ENCODE data around the gene MACROD2. TPM values are rescaled to one million over a fixed set of nuclear protein-coding genes. Genes with fewer than 3 reads are reported as not detected.
A peak's percentile ranks its signal among the peaks of the same experiment; 100 is the strongest.

The MACROD2 gene
- total RNA-seq, 2 donors from 2014 or later: 0.95 to 4.2 TPM

GRCh38 chr20:15784020-15784419 lies 1788.7 kb downstream of the MACROD2 start:
- H3K4me3 ChIP-seq: no peak overlapping the region
- no peak for ATAC-seq (ENCODE audit: insufficient number of reproducible peaks, low FRiP score, low read depth)
- TF ChIP-seq CTCF (IDR thresholded peaks at IDR 0.05): no peak

GRCh38 chr20:15789079-15789478 lies 1793.8 kb downstream of the MACROD2 start:
- TF ChIP-seq CTCF (IDR thresholded peaks at IDR 0.05): no peak
- peak overlapping the region in 1 of 2 donors; percentile 10 for H3K27ac ChIP-seq
- H3K9me3 ChIP-seq: no peaks in the 10 kb centered on the region
- H3K4me3 ChIP-seq: peak overlapping the region; percentile 20
- H3K27me3 ChIP-seq (replicated peaks; ENCODE audit: insufficient read depth): no peaks in the 10 kb centered on the region
- DNase-seq (ENCODE audit: low spot score) (no peak), ATAC-seq (ENCODE audit: insufficient number of reproducible peaks, low FRiP score, low read depth) (no peak)
- no peaks in the 10 kb centered on the region for H3K36me3 ChIP-seq
- peaks cover 7 to 16% of the 10 kb centered on the region in 2 donors for H3K4me1 ChIP-seq (ENCODE audit: control insufficient read depth in 1 of 2, low read depth in 2 of 2)

More at GRCh38 chr20:15784020-15784419, 1788.7 kb downstream of the MACROD2 start:
- no peaks in the 10 kb centered on the region for H3K27me3 ChIP-seq (replicated peaks; ENCODE audit: insufficient read depth)
- no peaks in the 10 kb centered on the region for H3K9me3 ChIP-seq
- H3K4me1 ChIP-seq (ENCODE audit: control insufficient read depth in 1 of 2, low read depth in 2 of 2): peaks cover 3 to 10% of the 10 kb centered on the region in 2 donors
- DNase-seq (ENCODE audit: low spot score): no peak
- no peaks in the 10 kb centered on the region for H3K36me3 ChIP-seq
- H3K27ac ChIP-seq: no peak overlapping the region

- no peak for TF ChIP-seq CTCF (IDR thresholded peaks at IDR 0.05)
- ATAC-seq (ENCODE audit: insufficient number of reproducible peaks, low FRiP score, low read depth) (no peak), DNase-seq (ENCODE audit: low spot score) (no peak)
- no peaks in the 10 kb centered on the region for H3K36me3 ChIP-seq
- no peak overlapping the region for H3K27ac ChIP-seq
- no peak overlapping the region for H3K4me3 ChIP-seq
- H3K9me3 ChIP-seq: no peaks in the 10 kb centered on the region
- no peaks in the 10 kb centered on the region for H3K27me3 ChIP-seq (replicated peaks; ENCODE audit: insufficient read depth)
- peaks cover 7 to 16% of the 10 kb centered on the region in 2 donors for H3K4me1 ChIP-seq (ENCODE audit: control insufficient read depth in 1 of 2, low read depth in 2 of 2)
Observed at GRCh38 chr20:15792855-15793254, 1797.5 kb downstream of the MACROD2 start.

- Histone ChIP-seq H3K9me3 (no peaks in the 10 kb centered on the region), H3K4me1 (ENCODE audit: control insufficient read depth in 1 of 2, low read depth in 2 of 2) (peaks cover under 1 to 2% of the 10 kb centered on the region in 2 donors), H3K27me3 (replicated peaks; ENCODE audit: insufficient read depth) (no peaks in the 10 kb centered on the region), H3K4me3 (no peak overlapping the region), H3K27ac (no peak overlapping the region), H3K36me3 (no peaks in the 10 kb centered on the region)
- no peak for ATAC-seq (ENCODE audit: insufficient number of reproducible peaks, low FRiP score, low read depth)
- DNase-seq (ENCODE audit: low spot score): no peak
- TF ChIP-seq CTCF (IDR thresholded peaks at IDR 0.05): no peak
Observed at GRCh38 chr20:15794409-15794808, 1799.1 kb downstream of the MACROD2 start.

- Histone ChIP-seq H3K27ac (no peak overlapping the region), H3K36me3 (no peaks in the 10 kb centered on the region), H3K27me3 (replicated peaks; ENCODE audit: insufficient read depth) (no peaks in the 10 kb centered on the region), H3K9me3 (no peaks in the 10 kb centered on the region), H3K4me3 (no peak overlapping the region), H3K4me1 (ENCODE audit: control insufficient read depth in 1 of 2, low read depth in 2 of 2) (no peaks in the 10 kb centered on the region)
- ATAC-seq (ENCODE audit: insufficient number of reproducible peaks, low FRiP score, low read depth): no peak
- no peak for TF ChIP-seq CTCF (IDR thresholded peaks at IDR 0.05)
- DNase-seq (ENCODE audit: low spot score): no peak
Observed at GRCh38 chr20:15795305-15796019, 1800.1 kb downstream of the MACROD2 start.
